Measurements from ENCODE around the gene MDGA2.

MDGA2 gene

DNA sequence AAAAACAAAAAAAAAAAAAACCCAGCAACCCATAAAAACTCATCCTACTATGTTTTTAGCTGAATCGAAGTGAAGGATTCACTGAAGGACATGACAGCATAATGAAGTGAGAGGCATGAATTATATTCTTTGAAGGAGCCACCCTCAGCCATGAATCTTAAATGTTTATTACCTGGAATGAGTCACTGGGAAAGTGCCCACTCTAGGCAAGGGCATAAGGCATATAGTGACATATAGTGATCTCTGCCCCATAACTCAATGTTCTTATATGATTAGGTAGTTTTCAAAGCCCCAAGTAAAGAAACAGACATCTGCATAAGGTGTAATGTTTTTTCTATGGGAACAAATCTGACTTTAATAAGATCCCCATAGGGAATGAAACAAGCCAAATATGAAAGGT lies 79.9 kb downstream of the MDGA2 start:
- H3K27me3 ChIP-seq (ENCODE audit: insufficient read depth, low read length, poor library complexity) = no peaks in the 10 kb centered on the region
- no peaks in the 10 kb centered on the region for H3K4me1 ChIP-seq (ENCODE audit: insufficient read depth, low read length)
- no peak for DNase-seq
- no peak for ATAC-seq (ENCODE audit: insufficient read depth, low read depth)
- no peaks in the 10 kb centered on the region for H3K79me2 ChIP-seq (ENCODE audit: insufficient read depth, low read length)
- no peak overlapping the region for H3K27ac ChIP-seq (ENCODE audit: low read length)
- H3K4me2 ChIP-seq (ENCODE audit: insufficient read depth, low read length) = no peak overlapping the region
- H2AFZ ChIP-seq (ENCODE audit: low read depth, low read length) = no peak overlapping the region
- H3K9ac ChIP-seq (ENCODE audit: low read depth, low read length) = no peak overlapping the region
- H3K4me3 ChIP-seq (ENCODE audit: low read depth in 1 of 2, low read length in 2 of 2) = no peak overlapping the region
- H3K36me3 ChIP-seq (ENCODE audit: insufficient read depth, low read length) = no peaks in the 10 kb centered on the region
- H3K9me3 ChIP-seq (ENCODE audit: insufficient read depth, low read length, severe bottlenecking) = no peaks in the 10 kb centered on the region
- no peak for TF ChIP-seq EZH2 (IDR thresholded peaks at IDR 0.05; ENCODE audit: borderline replicate concordance, low read depth, low read length, severe bottlenecking)
- H4K20me1 ChIP-seq (ENCODE audit: insufficient read depth, low read length) = no peaks in the 10 kb centered on the region

DNA sequence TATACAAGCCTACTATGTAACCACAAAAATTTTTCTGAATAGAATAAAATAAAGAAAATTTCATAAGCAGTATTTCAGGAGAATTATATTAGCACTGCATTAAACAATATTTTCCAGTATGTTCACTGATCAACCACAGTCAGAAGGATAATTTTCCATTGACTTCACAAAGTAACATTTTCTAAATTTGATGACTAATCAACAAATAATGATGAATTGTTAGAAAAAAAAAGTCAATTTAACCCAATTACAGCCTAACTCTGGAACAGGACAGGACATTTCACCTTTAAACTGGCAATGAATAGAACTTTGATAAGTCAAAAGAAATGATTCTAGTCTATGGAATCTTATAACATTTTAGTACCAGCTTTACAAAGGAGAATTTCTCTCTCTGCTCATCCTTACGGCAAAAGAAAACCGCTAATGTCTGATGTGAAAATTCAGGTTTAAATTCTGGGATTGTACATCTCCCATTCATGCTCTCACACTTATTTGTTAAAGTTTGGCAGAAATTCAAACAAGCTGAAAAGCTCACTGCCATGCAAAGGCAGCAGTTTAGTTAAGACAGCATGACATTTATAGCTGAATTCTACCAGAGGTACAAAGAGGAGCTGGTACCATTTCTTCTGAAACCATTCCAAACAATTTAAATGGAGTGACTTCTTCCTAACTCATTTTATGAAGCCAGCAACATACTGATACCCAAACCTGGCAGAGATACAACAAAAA lies 84.5 kb downstream of the MDGA2 start:
- H3K36me3 ChIP-seq (ENCODE audit: insufficient read depth, low read length) = no peaks in the 10 kb centered on the region
- no peak overlapping the region for H3K4me2 ChIP-seq (ENCODE audit: insufficient read depth, low read length)
- H4K20me1 ChIP-seq (ENCODE audit: insufficient read depth, low read length) = no peaks in the 10 kb centered on the region

DNA sequence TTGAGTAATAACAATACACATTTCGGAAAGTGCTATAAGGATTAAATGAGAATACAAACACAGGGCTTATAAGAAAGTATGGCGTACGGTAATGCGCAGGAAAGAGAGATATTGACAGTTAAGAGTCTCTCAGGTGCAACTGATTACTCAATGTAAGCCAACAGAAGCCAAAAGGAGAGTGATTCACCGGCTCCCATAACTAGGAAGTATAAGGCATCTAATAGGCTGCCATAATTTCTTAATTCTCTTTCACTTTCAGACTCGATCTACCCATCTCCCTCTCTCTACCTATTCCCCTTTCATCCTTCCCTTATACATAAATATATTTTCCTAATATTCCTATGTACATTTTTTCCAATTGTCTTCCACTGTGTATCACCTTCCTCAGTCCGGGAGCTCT lies 90.0 kb downstream of the MDGA2 start:
- Histone ChIP-seq H2AFZ (ENCODE audit: low read depth, low read length) (no peak overlapping the region), H3K4me1 (ENCODE audit: insufficient read depth, low read length) (no peaks in the 10 kb centered on the region), H3K27me3 (ENCODE audit: insufficient read depth, low read length, poor library complexity) (no peaks in the 10 kb centered on the region), H4K20me1 (ENCODE audit: insufficient read depth, low read length) (no peaks in the 10 kb centered on the region), H3K4me3 (ENCODE audit: low read depth in 1 of 2, low read length in 2 of 2) (no peak overlapping the region), H3K4me2 (ENCODE audit: insufficient read depth, low read length) (no peak overlapping the region), H3K27ac (ENCODE audit: low read length) (no peak overlapping the region), H3K36me3 (ENCODE audit: insufficient read depth, low read length) (no peaks in the 10 kb centered on the region), H3K79me2 (ENCODE audit: insufficient read depth, low read length) (no peaks in the 10 kb centered on the region), H3K9me3 (ENCODE audit: insufficient read depth, low read length, severe bottlenecking) (no peaks in the 10 kb centered on the region), H3K9ac (ENCODE audit: low read depth, low read length) (no peak overlapping the region)
- ATAC-seq (ENCODE audit: insufficient read depth, low read depth) (no peak), DNase-seq (no peak)
- TF ChIP-seq EZH2 (IDR thresholded peaks at IDR 0.05; ENCODE audit: borderline replicate concordance, low read depth, low read length, severe bottlenecking) (no peak), CTCF (IDR thresholded peaks at IDR 0.05; ENCODE audit: borderline replicate concordance, extremely low read depth, low read length, poor library complexity, severe bottlenecking) (no peak)

More for the DNA sequence above, 84.5 kb downstream of the MDGA2 start:
- Histone ChIP-seq H3K79me2 (ENCODE audit: insufficient read depth, low read length) (no peaks in the 10 kb centered on the region), H3K27me3 (ENCODE audit: insufficient read depth, low read length, poor library complexity) (no peaks in the 10 kb centered on the region), H3K4me1 (ENCODE audit: insufficient read depth, low read length) (no peaks in the 10 kb centered on the region), H3K4me3 (ENCODE audit: low read depth in 1 of 2, low read length in 2 of 2) (no peak overlapping the region), H3K9me3 (ENCODE audit: insufficient read depth, low read length, severe bottlenecking) (no peaks in the 10 kb centered on the region), H3K9ac (ENCODE audit: low read depth, low read length) (no peak overlapping the region), H2AFZ (ENCODE audit: low read depth, low read length) (no peak overlapping the region), H3K27ac (ENCODE audit: low read length) (no peak overlapping the region)
- DNase-seq (no peak), ATAC-seq (ENCODE audit: insufficient read depth, low read depth) (no peak)
- TF ChIP-seq CTCF (IDR thresholded peaks at IDR 0.05; ENCODE audit: borderline replicate concordance, extremely low read depth, low read length, poor library complexity, severe bottlenecking) = no peak
- TF ChIP-seq EZH2 (IDR thresholded peaks at IDR 0.05; ENCODE audit: borderline replicate concordance, low read depth, low read length, severe bottlenecking) = no peak

DNA sequence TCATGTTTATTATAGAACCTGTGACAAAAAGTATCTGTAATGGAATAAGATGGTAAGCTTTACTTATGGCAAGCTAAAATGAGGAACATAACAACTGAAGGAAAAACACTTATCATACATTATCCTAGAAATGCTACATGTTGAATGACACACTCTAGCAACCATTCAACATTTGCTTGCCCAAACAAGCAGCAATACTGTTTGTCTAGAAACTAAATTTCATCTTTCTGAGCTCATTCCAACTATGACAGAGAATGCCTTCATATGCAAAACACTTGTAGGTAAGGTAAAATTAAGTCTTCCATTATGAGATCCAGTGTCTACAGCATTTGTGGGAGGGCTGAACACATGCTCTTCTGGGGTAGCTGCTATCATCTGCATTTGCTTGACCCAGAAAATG lies 108.1 kb downstream of the MDGA2 start:
- Histone ChIP-seq H3K9ac (ENCODE audit: low read depth, low read length) (no peak overlapping the region), H3K4me3 (ENCODE audit: low read depth in 1 of 2, low read length in 2 of 2) (no peak overlapping the region), H3K79me2 (ENCODE audit: insufficient read depth, low read length) (no peaks in the 10 kb centered on the region), H3K4me2 (ENCODE audit: insufficient read depth, low read length) (no peak overlapping the region), H3K36me3 (ENCODE audit: insufficient read depth, low read length) (no peaks in the 10 kb centered on the region), H3K4me1 (ENCODE audit: insufficient read depth, low read length) (no peaks in the 10 kb centered on the region), H4K20me1 (ENCODE audit: insufficient read depth, low read length) (no peaks in the 10 kb centered on the region), H3K27me3 (ENCODE audit: insufficient read depth, low read length, poor library complexity) (no peaks in the 10 kb centered on the region), H2AFZ (ENCODE audit: low read depth, low read length) (no peak overlapping the region), H3K9me3 (ENCODE audit: insufficient read depth, low read length, severe bottlenecking) (peaks cover 7% of the 10 kb centered on the region), H3K27ac (ENCODE audit: low read length) (no peak overlapping the region)
- TF ChIP-seq EZH2 (IDR thresholded peaks at IDR 0.05; ENCODE audit: borderline replicate concordance, low read depth, low read length, severe bottlenecking) (no peak), CTCF (IDR thresholded peaks at IDR 0.05; ENCODE audit: borderline replicate concordance, extremely low read depth, low read length, poor library complexity, severe bottlenecking) (no peak)
- DNase-seq (no peak), ATAC-seq (ENCODE audit: insufficient read depth, low read depth) (no peak)
